Heart right ventricle (tissue), 16 donors: ENCODE data around the gene GPR108. TPM values are rescaled to one million over a fixed set of nuclear protein-coding genes. Genes with fewer than 3 reads are reported as not detected.
"Not testable (repeated sequence)": the region's sequence is repeated elsewhere in the genome, so short reads cannot be mapped to it uniquely, and the experiment has no call there.

Experiments
- ATAC-seq, 8 donors: fragments of 200-7000 bp; cut with Tn5 transposase; one replicate each; pipeline ENCODE4 v1.9.1; 2020; ENCODE audit warnings: mild to moderate bottlenecking in 8 of 8, moderate library complexity in 8 of 8, moderate number of reproducible peaks in 1 of 8
- DNase-seq, 2 donors: peaks; one replicate each; pipeline ENCODE4 v3.0.0-alpha.2; 2020
- H3K27ac ChIP-seq, 10 donors: fragments of 200-600 bp; sonication (generic) in 2 of 10; one replicate each; pipeline versions ENCODE4 v1.5.0 to v1.8.0; 2020 to 2022; ENCODE audit warnings: mild to moderate bottlenecking in 3 of 10
- H3K27me3 ChIP-seq, 7 donors: fragments of 200-600 bp; one replicate each; pipeline ENCODE4 v1.8.0; 2021 to 2022; ENCODE audit warnings: mild to moderate bottlenecking in 2 of 7
- H3K36me3 ChIP-seq, 9 donors: fragments of 200-600 bp; sonication (generic) in 1 of 9; one replicate each; pipeline versions ENCODE4 v1.5.0 to v1.8.0; 2020 to 2022; ENCODE audit warnings: mild to moderate bottlenecking in 2 of 9
- H3K4me1 ChIP-seq, 9 donors: fragments of 200-600 bp; sonication (generic) in 1 of 9; one replicate each; pipeline versions ENCODE4 v1.5.0 to v1.8.0; 2020 to 2022; ENCODE audit warnings: mild to moderate bottlenecking in 4 of 9
- H3K4me3 ChIP-seq, 10 donors: fragments of 200-600 bp; sonication (generic) in 2 of 10; one replicate each; pipeline versions ENCODE4 v1.5.0 to v1.8.0; 2020 to 2022; ENCODE audit warnings: mild to moderate bottlenecking in 7 of 10, moderate library complexity in 2 of 10
- H3K9me3 ChIP-seq, 11 donors: fragments of 200-600 bp in 10 of 11; sonication (generic) in 2 of 11; one replicate each; pipeline versions ENCODE4 v1.5.0 to v1.8.0; 2013 to 2022; ENCODE audit warnings: mild to moderate bottlenecking in 2 of 11, control low read depth in 1 of 11, moderate library complexity in 1 of 11
- WGBS, 2 donors: extraction: QIAGEN DNeasy Blood & Tissue Kit; methylation state at CpG; one replicate each; pipeline ENCODE4 v1.1.7; 2013; ENCODE audit warnings: inconsistent platforms in 1 of 2; 5-methylcytosine and 5-hydroxymethylcytosine counted together
- intact Hi-C, 10 donors: fragments of 100-400 bp; cut with DNase I; formaldehyde crosslinking; loops; one replicate each; pipeline versions ENCODE4 v1.11.1 to v1.14.2; 2022
- polyA plus RNA-seq, 2 donors: library from polyadenylated mRNA; stranded (reverse); fragments of 200-250 nt; gene quantifications; one replicate each; pipeline ENCODE4 v1.2.3, GENCODE V29; 2013
- total RNA-seq, 10 donors: library from RNA; stranded (reverse); fragmentation: NEBNext Ultra II Directional in 3 of 10; extraction: Animal tissue kit (Norgen Biotek cat#: 25700) in 3 of 10; gene quantifications; one replicate each; pipeline versions ENCODE4 v1.2.1 to v1.2.4, GENCODE V29; 2021 to 2023
- TF ChIP-seq, protein P1 (sequence below), 9 donors: fragments of 200-600 bp; sonication (generic) in 2 of 9; IDR thresholded peaks; one replicate each; pipeline versions ENCODE4 v1.5.0 to v1.8.0; 2021 to 2022; ENCODE audit warnings: antibody characterized with exemption in 9 of 9, mild to moderate bottlenecking in 5 of 9, moderate library complexity in 1 of 9
- donor health status: Arrhythmogenic right ventricular cardiomyopathy.
- donor health status: ischemic (EF 13 %, LVEDD 7.1; RV severe dilation, severe dysfunction).
- donor health status: healthy with polysubstance abuse.
- donor health status: DM: no; HTN: yes; CAD: no.
- donor health status: DM: no; HTN: no; CAD: no.
- donor health status: ischemic (EF 25% LVEDD 6.9; RV normal size, moderate dysfunction).
- donor health status: ischemic (EF 25% LVEDD 5.7; RV mildly dilated, moderate dysfunction).
- donor health status: healthy.
- donor health status: DM: yes; HTN: yes; CAD: no.
- donor health status: Ischemic cardiomyopathy.
- donor health status: ischemic (EF 35%, LVEDD 5.7; RV mildly dilated, moderate dysfunction).
- donor health status: nonischemic (EF 11% LVEDD 7.7; RV severe dilation, severe dysfunction).
- donor health status: DM: yes; HTN: yes; CAD: no.
- donor health status: PGD.
- donor health status: ischemic (EF 29% LVEDD 5.4; RV normal size, mild dysfunction).
- donor health status: nonischemic (EF 23%, LVEDD 6.1; RV moderate dilation, normal function).

The GPR108 gene
- total and polyA plus RNA-seq, 12 donors: 20.4 to 62.0 (median 23.5) TPM

DNA sequence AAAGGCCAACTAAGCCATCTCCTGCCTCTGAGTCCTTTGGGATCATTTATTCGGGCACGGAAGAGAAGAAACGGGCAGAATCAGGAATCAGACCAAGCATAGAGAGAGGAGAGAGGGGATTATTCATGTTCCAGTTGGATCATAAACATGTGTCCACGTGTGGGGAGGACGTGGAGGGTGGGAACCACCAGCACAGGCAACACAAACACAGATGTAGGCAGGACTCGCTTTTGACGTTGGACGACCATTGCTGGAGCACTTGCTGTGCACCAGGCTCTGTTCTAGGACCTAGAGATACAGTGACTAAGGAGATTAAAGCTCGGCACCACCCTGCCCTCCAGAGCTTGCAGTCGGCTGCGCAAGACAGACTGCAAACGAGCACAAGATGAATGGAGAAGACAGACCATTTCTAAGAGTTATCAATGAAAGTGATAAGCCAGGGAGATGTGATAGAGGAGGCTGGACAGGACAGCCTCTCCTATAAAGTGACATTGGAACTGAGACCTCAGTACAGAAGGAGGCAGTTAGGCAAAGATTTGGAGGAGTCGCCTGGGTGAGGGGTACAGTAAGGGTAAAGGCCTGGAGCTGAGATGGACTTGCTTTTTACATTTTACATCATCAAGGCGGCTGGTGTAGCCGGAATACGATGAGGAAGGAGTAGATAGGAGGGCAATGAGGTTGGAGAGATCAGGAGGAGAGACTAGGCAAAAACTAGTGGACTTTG lies 29.1 kb upstream of the GPR108 start:
- no peak for ATAC-seq
- intact Hi-C loops: loop anchor here in 2 of 10 donors (10.0 kb wide), 1 partner anchor 132 kb away; no protein-coding TSS in a partner anchor
- peak overlapping the region in 5 of 10 donors; percentile 25 to 55 (median 45) for H3K4me3 ChIP-seq
- TF ChIP-seq, protein P1, sequence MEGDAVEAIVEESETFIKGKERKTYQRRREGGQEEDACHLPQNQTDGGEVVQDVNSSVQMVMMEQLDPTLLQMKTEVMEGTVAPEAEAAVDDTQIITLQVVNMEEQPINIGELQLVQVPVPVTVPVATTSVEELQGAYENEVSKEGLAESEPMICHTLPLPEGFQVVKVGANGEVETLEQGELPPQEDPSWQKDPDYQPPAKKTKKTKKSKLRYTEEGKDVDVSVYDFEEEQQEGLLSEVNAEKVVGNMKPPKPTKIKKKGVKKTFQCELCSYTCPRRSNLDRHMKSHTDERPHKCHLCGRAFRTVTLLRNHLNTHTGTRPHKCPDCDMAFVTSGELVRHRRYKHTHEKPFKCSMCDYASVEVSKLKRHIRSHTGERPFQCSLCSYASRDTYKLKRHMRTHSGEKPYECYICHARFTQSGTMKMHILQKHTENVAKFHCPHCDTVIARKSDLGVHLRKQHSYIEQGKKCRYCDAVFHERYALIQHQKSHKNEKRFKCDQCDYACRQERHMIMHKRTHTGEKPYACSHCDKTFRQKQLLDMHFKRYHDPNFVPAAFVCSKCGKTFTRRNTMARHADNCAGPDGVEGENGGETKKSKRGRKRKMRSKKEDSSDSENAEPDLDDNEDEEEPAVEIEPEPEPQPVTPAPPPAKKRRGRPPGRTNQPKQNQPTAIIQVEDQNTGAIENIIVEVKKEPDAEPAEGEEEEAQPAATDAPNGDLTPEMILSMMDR (IDR thresholded peaks at IDR 0.05): no peak
- peak overlapping the region in 3 of 10 donors; percentile 53 to 74 (median 70) for H3K27ac ChIP-seq
- no peaks in the 10 kb centered on the region for H3K36me3 ChIP-seq
- H3K27me3 ChIP-seq: peaks cover 7 to 64% (median 34%) of the 10 kb centered on the region in 7 donors
- H3K9me3 ChIP-seq: no peaks in the 10 kb centered on the region
- peaks cover 3 to 37% (median 21%) of the 10 kb centered on the region in 9 donors for H3K4me1 ChIP-seq
- no peak for DNase-seq
- 25 to 32% methylated on average over 16 of the region's 16 CpGs for whole genome bisulfite sequencing, 2 donors

DNA sequence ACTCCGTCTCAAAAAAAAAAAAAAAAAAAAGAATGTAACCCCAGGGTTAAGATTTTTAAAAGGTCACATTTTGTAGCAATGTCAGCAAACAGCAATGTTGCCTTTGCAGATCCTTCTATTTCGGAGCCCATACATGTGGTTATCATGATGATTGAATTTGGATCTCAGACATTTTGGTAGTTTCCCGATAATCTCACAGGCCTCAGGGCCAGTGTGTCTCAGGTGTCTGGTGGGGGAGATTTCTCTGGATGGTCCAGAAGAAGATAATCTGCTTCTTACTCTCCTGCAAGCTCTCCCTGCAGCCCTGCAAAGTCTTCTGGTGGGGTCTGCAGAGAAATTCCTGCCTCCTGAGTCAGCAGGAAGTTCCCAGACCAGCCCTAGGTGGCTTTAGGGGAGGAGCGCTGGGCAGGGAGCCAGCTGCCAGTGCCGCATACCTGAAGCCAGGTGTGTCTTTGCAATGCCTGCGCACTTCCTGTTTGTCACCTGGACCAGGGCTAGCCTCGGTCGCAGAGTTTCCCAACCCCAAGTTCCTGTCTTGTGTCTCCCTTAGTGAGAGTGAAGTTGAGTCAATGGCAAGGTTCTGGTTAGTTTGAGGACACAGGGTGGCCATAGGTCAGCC lies 28.5 kb upstream of the GPR108 start:
- peaks cover 3 to 34% (median 21%) of the 10 kb centered on the region in 9 donors for H3K4me1 ChIP-seq
- DNase-seq: no peak
- no peaks in the 10 kb centered on the region for H3K9me3 ChIP-seq
- 28 to 35% methylated on average over 8 of the region's 8 CpGs for WGBS, 2 donors
- TF ChIP-seq, protein P1 (IDR thresholded peaks at IDR 0.05): no peak
- no peak for ATAC-seq
- H3K27me3 ChIP-seq: peaks cover 7 to 63% (median 34%) of the 10 kb centered on the region in 7 donors
- no peaks in the 10 kb centered on the region for H3K36me3 ChIP-seq
- no peak overlapping the region for H3K4me3 ChIP-seq
- intact Hi-C loops: loop anchor here in 2 of 10 donors (10.0 kb wide), 1 partner anchor 131 kb away; no protein-coding TSS in a partner anchor
- peak overlapping the region in 1 of 10 donors; percentile 53 for H3K27ac ChIP-seq

DNA sequence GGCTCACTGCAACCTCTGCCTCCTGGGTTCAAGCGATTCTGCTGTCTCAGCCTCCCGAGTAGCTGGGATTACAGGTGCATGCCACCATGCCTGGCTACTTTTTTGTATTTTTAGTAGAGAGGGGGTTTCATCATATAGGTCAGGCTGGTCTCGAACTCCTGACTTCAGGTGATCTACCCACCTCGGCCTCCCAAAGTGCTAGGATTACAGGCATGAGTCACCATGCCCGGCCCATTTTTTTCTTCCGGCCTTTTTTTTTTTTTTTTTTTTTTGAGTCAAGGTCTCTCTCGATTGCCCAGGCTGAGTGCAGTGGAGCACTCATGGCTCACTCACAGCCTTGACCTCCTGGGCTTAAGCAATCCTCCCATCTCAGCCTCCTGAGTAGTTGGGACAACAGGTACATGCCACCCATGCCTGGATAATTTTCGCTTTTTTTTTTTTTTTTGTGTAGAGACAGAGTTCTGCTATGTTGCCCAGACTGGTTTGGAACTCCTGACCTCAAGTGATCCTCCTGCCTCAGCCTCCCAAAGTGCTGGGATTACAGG lies 24.9 kb upstream of the GPR108 start:
- not testable (repeated sequence) for H3K4me3 ChIP-seq, ATAC-seq, DNase-seq, H3K27ac ChIP-seq, H3K9me3 ChIP-seq, H3K36me3 ChIP-seq
- intact Hi-C loops: loop anchor here in 2 of 10 donors (10.0 kb wide), 1 partner anchor 128 kb away; no protein-coding TSS in a partner anchor
- 85 to 92% methylated on average over 8 of the region's 8 CpGs for WGBS, 2 donors
- Histone ChIP-seq H3K27me3 (peaks cover 2 to 41% (median 23%) of the 10 kb centered on the region in 7 donors), H3K4me1 (peaks cover 2 to 17% (median 14%) of the 10 kb centered on the region in 9 donors)

DNA sequence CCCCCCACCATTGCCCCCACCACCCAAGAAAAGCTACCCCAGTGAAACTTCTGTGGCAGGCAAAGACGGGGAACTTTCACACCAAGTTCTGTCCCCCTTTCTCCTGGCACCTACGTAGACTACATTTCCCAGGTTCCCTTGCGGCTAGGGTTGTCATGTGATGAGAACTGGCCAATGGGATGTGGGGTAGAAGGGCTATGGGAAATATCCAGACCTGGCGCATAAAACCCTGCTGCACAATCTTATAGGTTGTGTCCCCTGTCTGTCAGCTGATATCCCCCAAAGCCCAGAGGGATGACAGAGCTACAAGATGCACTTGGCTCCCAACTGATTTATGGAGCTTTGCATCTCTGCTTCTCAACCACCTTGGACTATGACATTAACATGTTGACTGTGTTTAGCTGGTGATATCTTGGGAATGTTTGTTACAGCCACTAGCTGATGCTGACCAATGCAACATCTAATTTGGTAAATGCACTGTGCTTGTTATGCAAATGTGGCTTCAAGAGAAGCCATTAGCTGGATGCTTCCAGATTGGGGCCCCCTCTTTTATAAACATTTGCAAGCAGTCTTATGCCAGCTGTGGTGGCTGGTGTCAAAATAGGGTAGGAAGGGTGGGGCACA lies 23.8 kb upstream of the GPR108 start:
- no peaks in the 10 kb centered on the region for H3K36me3 ChIP-seq
- no peak overlapping the region for H3K27ac ChIP-seq
- DNase-seq (no peak), ATAC-seq (no peak)
- intact Hi-C loops: loop anchor here in 2 of 10 donors (10.0 kb wide), 1 partner anchor 126 kb away; no protein-coding TSS in a partner anchor
- 74 to 84% methylated on average over 4 of the region's 4 CpGs for WGBS, 2 donors
- peaks cover 0 to 5% (median 3%) of the 10 kb centered on the region in 9 donors for H3K4me1 ChIP-seq
- H3K9me3 ChIP-seq: no peaks in the 10 kb centered on the region
- no peak overlapping the region for H3K4me3 ChIP-seq
- TF ChIP-seq, protein P1 (IDR thresholded peaks at IDR 0.05): no peak
- H3K27me3 ChIP-seq: peaks cover 0 to 30% (median 11%) of the 10 kb centered on the region in 7 donors
